ENCODE measurements around the gene ABTB2. TPM values are rescaled to one million over a fixed set of nuclear protein-coding genes. Genes with fewer than 3 reads are reported as not detected.

The ABTB2 gene
- total and polyA plus RNA-seq, 2 experiments from 2014 or later, result 2.6 to 12.1 TPM

GRCh38 chr11:34373727-34374126 lies 15.9 kb upstream of the ABTB2 start:
- H3K27me3 Mint-ChIP-seq (ENCODE audit: insufficient read depth, low read depth, poor library complexity), result no peaks in the 10 kb centered on the region
- ATAC-seq (no peak), DNase-seq (ENCODE audit: low spot score) (no peak)
- H3K36me3 ChIP-seq (ENCODE audit: insufficient read depth), result no peaks in the 10 kb centered on the region
- no peak overlapping the region for H3K4me2 ChIP-seq
- TF ChIP-seq ZNF462 (CRISPR knock-in tag; IDR thresholded peaks at IDR 0.05) (no peak), EZH2 (IDR thresholded peaks at IDR 0.05; ENCODE audit: low read depth, unreplicated experiment) (no peak), JUNB (IDR thresholded peaks at IDR 0.05; ENCODE audit: unreplicated experiment) (no peak), CTCF (conservative IDR thresholded peaks at IDR 0.05; ENCODE audit: low read depth in 2 of 2) (no peak), NANOG (IDR thresholded peaks at IDR 0.05; ENCODE audit: borderline replicate concordance) (no peak), REST (IDR thresholded peaks at IDR 0.05; ENCODE audit: unreplicated experiment) (no peak), EZH2phosphoT487 (IDR thresholded peaks at IDR 0.05; ENCODE audit: unreplicated experiment) (no peak), POLR2AphosphoS5 (IDR thresholded peaks at IDR 0.05; ENCODE audit: low read depth) (no peak), CREB1 (CRISPR knock-in tag; IDR thresholded peaks at IDR 0.05; ENCODE audit: low read depth) (no peak), ETS1 (IDR thresholded peaks at IDR 0.05) (no peak), ZNF331 (CRISPR knock-in tag; IDR thresholded peaks at IDR 0.05; ENCODE audit: low read depth) (no peak), ZNF114 (CRISPR knock-in tag; IDR thresholded peaks at IDR 0.05) (no peak), STAT1 (IDR thresholded peaks at IDR 0.05; ENCODE audit: unreplicated experiment) (no peak)
- H4K20me1 ChIP-seq (replicated peaks; ENCODE audit: insufficient read depth), result no peaks in the 10 kb centered on the region
- H3K79me2 ChIP-seq (replicated peaks; ENCODE audit: insufficient read depth), result no peaks in the 10 kb centered on the region
- H3K27me3 ChIP-seq (ENCODE audit: insufficient read depth), result no peaks in the 10 kb centered on the region
- peaks cover 33% of the 10 kb centered on the region for H3K9me3 Mint-ChIP-seq
- H3K36me3 Mint-ChIP-seq (ENCODE audit: low read depth), result peaks cover 11% of the 10 kb centered on the region; the same call in 2 of the 3 replicates
- no peaks in the 10 kb centered on the region for H3K9me2 ChIP-seq (ENCODE audit: insufficient read depth)
- no peak overlapping the region for H3K27ac ChIP-seq (ENCODE audit: low read depth)
- no peaks in the 10 kb centered on the region for H3K4me1 ChIP-seq (ENCODE audit: insufficient read depth)
- H3F3A ChIP-seq (replicated peaks; ENCODE audit: low read depth), result no peaks in the 10 kb centered on the region
- no peak overlapping the region for H3K4me3 Mint-ChIP-seq
- H2AFZ ChIP-seq, result no peak overlapping the region
- H3K4me1 Mint-ChIP-seq, result peaks cover 7% of the 10 kb centered on the region; the same call in 2 of the 3 replicates
- no peak overlapping the region for H3K4me3 ChIP-seq
- no peak overlapping the region for H3K27ac Mint-ChIP-seq

Data from GM23338 (cell line).